Endothelial cell of umbilical vein (primary cell): ENCODE results near the gene CTIF. TPM values are rescaled to one million over a fixed set of nuclear protein-coding genes. Genes with fewer than 3 reads are reported as not detected.

Source experiments
- BruUV-seq: library from RNA; stranded (reverse); fragments of 400-500 nt; replicated peaks from 2 replicates; lab custom pipeline; 2021; lab: Mats Ljungman, UMichigan
- CTCF ChIA-PET: fragments of 300-600, 350-600 bp; sonication (Branson Sonifier 250); formaldehyde crosslinking; loops from one replicate; lab custom pipeline; 2021; ENCODE audit warnings: antibody characterized with exemption, inconsistent platforms; lab: Charles Lee
- POLR2A ChIA-PET: fragments of 300-600, 350-600 bp; sonication (Branson Sonifier 250); formaldehyde crosslinking; loops from one replicate; lab custom pipeline; 2021; ENCODE audit warnings: antibody characterized with exemption, inconsistent platforms; lab: Charles Lee
- DNase-seq: peaks from one replicate; pipeline ENCODE4 v3.0.0-alpha.2; 2011; ENCODE audit warnings: low read depth, low spot score
- FAIRE-seq: peaks from 2 replicates; lab custom pipeline; 2011; peaks lifted over from hg19 to GRCh38; lab: Jason Lieb, UNC
- H2AFZ ChIP-seq: 2 replicates; pipeline ENCODE4 v1.6.0; 2012; ENCODE audit warnings: low read depth, low read length, control low read depth, inconsistent platforms
- H3K27ac ChIP-seq: 2 replicates; pipeline ENCODE4 v1.5.1; 2011; ENCODE audit warnings: low read depth, mild to moderate bottlenecking, control low read depth, low read length, moderate library complexity; ENCODE audit not compliant: insufficient read depth
- H3K27me3 ChIP-seq, 2 experiments: 2 replicates each; pipeline versions ENCODE4 v1.6.0 to v1.6.1; 2011; ENCODE audit warnings: low read length in 2 of 2, mixed read lengths in 1 of 2; ENCODE audit not compliant: control insufficient read depth in 2 of 2, insufficient read depth in 2 of 2
- H3K36me3 ChIP-seq, 2 experiments: 2 replicates in 1 of 2; 3 replicates in 1 of 2; pipeline ENCODE4 v1.5.1; 2011; ENCODE audit warnings: low read length in 2 of 2, mild to moderate bottlenecking in 1 of 2, moderate library complexity in 1 of 2; ENCODE audit not compliant: control insufficient read depth in 2 of 2, insufficient read depth in 2 of 2; ENCODE audit errors: extremely low read depth in 1 of 2
- H3K4me1 ChIP-seq: 3 replicates; pipeline ENCODE4 v1.5.1; 2011; ENCODE audit warnings: mild to moderate bottlenecking, low read length; ENCODE audit not compliant: control insufficient read depth, insufficient read depth; ENCODE audit errors: extremely low read depth
- H3K4me2 ChIP-seq: 2 replicates; pipeline ENCODE4 v1.6.1; 2011; ENCODE audit warnings: low read length, control low read depth, mixed read lengths; ENCODE audit not compliant: insufficient read depth
- H3K4me3 ChIP-seq, 3 experiments: fragments of 200-600 bp in 1 of 3; sonication (generic), shearing (Covaris generic) in 1 of 3; replicated peaks in 1 of 3; 2 replicates each; pipeline ENCODE4 v1.5.1; 2011 to 2016; ENCODE audit warnings: control low read depth in 3 of 3, low read length in 3 of 3, mild to moderate bottlenecking in 2 of 3, inconsistent platforms in 1 of 3, low read depth in 1 of 3, moderate library complexity in 1 of 3; ENCODE audit not compliant: insufficient read depth in 1 of 3
- H3K79me2 ChIP-seq: 2 replicates; pipeline ENCODE4 v1.6.0; 2012; ENCODE audit warnings: low read length, inconsistent platforms; ENCODE audit not compliant: control insufficient read depth, insufficient read depth
- H3K9ac ChIP-seq: replicated peaks from 2 replicates; pipeline ENCODE3; 2011; ENCODE audit warnings: low read length, control low read depth; ENCODE audit not compliant: insufficient read depth; ENCODE audit errors: extremely low read depth
- H3K9me1 ChIP-seq: replicated peaks from 3 replicates; pipeline ENCODE4 v1.6.0; 2011; ENCODE audit warnings: mild to moderate bottlenecking, low read length; ENCODE audit not compliant: control insufficient read depth, insufficient read depth; ENCODE audit errors: extremely low read depth
- H3K9me3 ChIP-seq: replicated peaks from 2 replicates; pipeline ENCODE4 v1.5.1; 2012; ENCODE audit warnings: low read length, inconsistent platforms; ENCODE audit not compliant: control insufficient read depth, insufficient read depth
- H4K20me1 ChIP-seq: replicated peaks from 2 replicates; pipeline ENCODE3; 2011; ENCODE audit warnings: mild to moderate bottlenecking, low read length; ENCODE audit not compliant: control insufficient read depth, insufficient read depth; ENCODE audit errors: extremely low read depth
- CTCF ChIP-seq, 2 donors: IDR thresholded peaks; 1 replicate in 1 of 2; 2 replicates in 1 of 2; pipeline ENCODE4 v1.5.1; 2011; ENCODE audit warnings: low read length in 2 of 2, mild to moderate bottlenecking in 2 of 2, moderate library complexity in 2 of 2, control low read depth in 1 of 2, inconsistent platforms in 1 of 2, low read depth in 1 of 2; ENCODE audit not compliant: insufficient read depth in 1 of 2; ENCODE audit errors: extremely low read depth in 1 of 2
- EZH2 ChIP-seq: IDR thresholded peaks from 2 replicates; pipeline ENCODE4 v1.6.1; 2012; ENCODE audit warnings: borderline replicate concordance, low read depth, mild to moderate bottlenecking, moderate library complexity, low read length, inconsistent platforms; ENCODE audit not compliant: severe bottlenecking
- FOS ChIP-seq: IDR thresholded peaks from 2 replicates; pipeline ENCODE4 v1.6.1; 2011; ENCODE audit warnings: mild to moderate bottlenecking, low read length, moderate library complexity, borderline replicate concordance; ENCODE audit not compliant: insufficient read depth
- GATA2 ChIP-seq: IDR thresholded peaks from 2 replicates; pipeline ENCODE4 v1.7.0; 2011; ENCODE audit warnings: low read depth, mild to moderate bottlenecking, moderate library complexity, mixed read lengths, low read length; ENCODE audit not compliant: insufficient read length, insufficient read depth
- JUN ChIP-seq: IDR thresholded peaks from 2 replicates; pipeline ENCODE4 v1.6.1; 2011; ENCODE audit warnings: borderline replicate concordance, low read depth; ENCODE audit not compliant: insufficient read length, insufficient read depth
- MYC ChIP-seq: IDR thresholded peaks from one replicate; pipeline ENCODE4 v1.6.1; 2011; ENCODE audit warnings: mild to moderate bottlenecking, low read depth, low read length
- POLR2A ChIP-seq: IDR thresholded peaks from 2 replicates; pipeline ENCODE4 v1.6.1; 2012; ENCODE audit warnings: low read depth, mild to moderate bottlenecking, control low read depth, low read length
- POLR2AphosphoS5 ChIP-seq: IDR thresholded peaks from 2 replicates; pipeline ENCODE4 v1.6.1; 2012; ENCODE audit warnings: low read depth, mild to moderate bottlenecking, control low read depth, low read length, moderate library complexity; ENCODE audit not compliant: insufficient read depth
- dilution Hi-C: fragments of 300-500 bp; cut with MboI; formaldehyde crosslinking; loops from one replicate; pipeline ENCODE4 v1.15.0; 2019; ENCODE audit warnings: low sequenced_read_pairs; ENCODE audit not compliant: extremely low pct_ligation_motif_present
- intact Hi-C: fragments of 100-400 bp; cut with micrococcal nuclease; formaldehyde crosslinking; loops from one replicate; pipeline ENCODE4 v1.10.0; 2022
- polyA plus RNA-seq, 4 experiments: library from polyadenylated mRNA; depleted of rRNA in 3 of 4; stranded (reverse) in 3 of 4; unstranded in 1 of 4; fragments of >200 nt; gene quantifications; 2 replicates each; pipeline versions ENCODE4 v1.2.1 to v1.2.3, GENCODE V29; 2011 to 2012; ENCODE audit warnings: missing spikeins in 1 of 4
- total RNA-seq: library from RNA; stranded (reverse); gene quantifications from 2 replicates; pipeline ENCODE4 v1.2.3, GENCODE V29; 2021
- TF ChIP-seq, protein P1 (sequence below): IDR thresholded peaks from 2 replicates; pipeline ENCODE4 v1.6.1; 2011; ENCODE audit not compliant: insufficient read depth, insufficient read length

CTIF gene
- total and polyA plus RNA-seq, 2 donors (not counting 3 experiments of a cell fraction or from before 2014, with no cell fraction given), result 20.9 to 57.7 TPM

DNA sequence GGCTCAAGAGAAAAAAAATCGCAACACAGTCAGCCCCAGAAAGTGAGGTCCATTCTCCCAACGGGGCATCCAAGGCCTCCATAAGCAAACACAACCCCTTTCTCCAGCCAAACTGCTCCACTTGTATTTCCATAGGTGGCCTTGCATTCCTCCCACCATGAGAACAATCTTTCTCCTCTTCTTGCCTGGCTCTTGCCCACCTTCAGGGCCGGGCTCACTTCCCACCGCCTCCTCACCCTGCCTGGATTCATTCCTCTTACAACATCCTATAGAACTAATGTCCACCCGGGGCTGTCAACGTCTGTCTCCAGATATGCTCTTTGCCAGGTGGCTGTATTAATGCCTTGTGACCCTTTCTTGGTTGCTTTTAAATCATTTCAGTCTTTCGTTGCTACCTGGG, 287.4 kb downstream of the CTIF start:
- no peak overlapping the region for H3K27ac ChIP-seq
- no peak overlapping the region for H3K4me2 ChIP-seq
- H2AFZ ChIP-seq, result no peak overlapping the region
- no peak overlapping the region for H3K9ac ChIP-seq
- dilution Hi-C loops (no loop called here), intact Hi-C loops (loop anchor here (2.0 kb wide), 1 partner anchor 45 kb away; no protein-coding TSS in a partner anchor)
- no peaks in the 10 kb centered on the region for H3K9me3 ChIP-seq
- H3K4me3 ChIP-seq, result no peak overlapping the region
- H3K27me3 ChIP-seq, result no peaks in the 10 kb centered on the region
- DNase-seq (no peak), FAIRE-seq (no peak)
- ChIA-PET CTCF (no interaction called here), POLR2A (no interaction called here)
- H3K9me1 ChIP-seq, result no peaks in the 10 kb centered on the region
- peaks cover 26% of the 10 kb centered on the region for H3K4me1 ChIP-seq
- TF ChIP-seq EZH2, result no peak
- TF ChIP-seq, protein P1, sequence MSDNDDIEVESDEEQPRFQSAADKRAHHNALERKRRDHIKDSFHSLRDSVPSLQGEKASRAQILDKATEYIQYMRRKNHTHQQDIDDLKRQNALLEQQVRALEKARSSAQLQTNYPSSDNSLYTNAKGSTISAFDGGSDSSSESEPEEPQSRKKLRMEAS, result no peak
- no peak for TF ChIP-seq POLR2A
- TF ChIP-seq MYC, result no peak
- TF ChIP-seq JUN, result no peak
- no peak for TF ChIP-seq POLR2AphosphoS5
- no peak for TF ChIP-seq GATA2
- no peak for TF ChIP-seq FOS
- no peak for TF ChIP-seq CTCF (IDR thresholded peaks at IDR 0.05; ENCODE audit: extremely low read depth in 1 of 2, insufficient read depth in 1 of 2, low read depth in 1 of 2, low read length in 2 of 2)
- no TSS peak for BruUV-seq
- no peaks in the 10 kb centered on the region for H3K36me3 ChIP-seq
- no peaks in the 10 kb centered on the region for H3K79me2 ChIP-seq
- no peaks in the 10 kb centered on the region for H4K20me1 ChIP-seq
